Jurkat, Clone E6-1 (cell line): Measurements from ENCODE around the gene RNU1-2. TPM values are rescaled to one million over a fixed set of nuclear protein-coding genes. Genes with fewer than 3 reads are reported as not detected.
"Not testable (repeated sequence)": the region's sequence is repeated elsewhere in the genome, so short reads cannot be mapped to it uniquely, and the experiment has no call there.

Experiments used
- DNase-seq: peaks from one replicate; pipeline ENCODE4 v3.0.0-alpha.2; 2011; ENCODE audit warnings: low read depth, low spot score
- H3K4me3 ChIP-seq: 2 replicates; pipeline ENCODE4 v1.5.1; 2011; ENCODE audit warnings: mild to moderate bottlenecking, low read length, control low read depth, moderate library complexity
- polyA plus RNA-seq: library from polyadenylated mRNA; unstranded; fragments of >200 nt; gene quantifications from one replicate; pipeline ENCODE4 v1.2.1, GENCODE V29; 2012; ENCODE audit warnings: missing spikeins; ENCODE audit not compliant: insufficient read length, insufficient read depth

Gene RNU1-2
- not detected for polyA plus RNA-seq

- peak; percentile 99 for DNase-seq
- peak within 1 kb of the TSS; percentile 48 for H3K4me3 ChIP-seq
Observed at GRCh38 chr1:16895598-16896315, at the start of gene RNU1-2. Gene RNU1-2, plus strand, starts transcription at chr1:16895980.

- not testable (repeated sequence) for DNase-seq, H3K4me3 ChIP-seq
Observed at GRCh38 chr1:16856201-16856600, 39.6 kb upstream of the RNU1-2 start.

GRCh38 chr1:16859167-16860041 is 36.4 kb upstream of the RNU1-2 start:
- not testable (repeated sequence) for DNase-seq, H3K4me3 ChIP-seq

GRCh38 chr1:16860048-16860447 is 35.7 kb upstream of the RNU1-2 start:
- DNase-seq, H3K4me3 ChIP-seq: not testable (repeated sequence)

GRCh38 chr1:16861832-16862245 is 33.9 kb upstream of the RNU1-2 start:
- DNase-seq = peak; percentile 42
- not testable (repeated sequence) for H3K4me3 ChIP-seq

- not testable (repeated sequence) for DNase-seq, H3K4me3 ChIP-seq
Observed at GRCh38 chr1:16862415-16862814, 33.4 kb upstream of the RNU1-2 start.

- not testable (repeated sequence) for H3K4me3 ChIP-seq, DNase-seq
Observed at GRCh38 chr1:16863024-16863423, 32.8 kb upstream of the RNU1-2 start.

- not testable (repeated sequence) for H3K4me3 ChIP-seq, DNase-seq
Observed at GRCh38 chr1:16866926-16867707, 28.7 kb upstream of the RNU1-2 start.

GRCh38 chr1:16868787-16869186 is 27.0 kb upstream of the RNU1-2 start:
- not testable (repeated sequence) for H3K4me3 ChIP-seq, DNase-seq

- DNase-seq, H3K4me3 ChIP-seq: not testable (repeated sequence)
Observed at GRCh38 chr1:16869996-16870395, 25.8 kb upstream of the RNU1-2 start.

- not testable (repeated sequence) for H3K4me3 ChIP-seq, DNase-seq
Observed at GRCh38 chr1:16871171-16871570, 24.6 kb upstream of the RNU1-2 start.

GRCh38 chr1:16872152-16873075 is 23.4 kb upstream of the RNU1-2 start:
- not testable (repeated sequence) for DNase-seq, H3K4me3 ChIP-seq

- not testable (repeated sequence) for DNase-seq, H3K4me3 ChIP-seq
Observed at GRCh38 chr1:16873076-16873879, 22.5 kb upstream of the RNU1-2 start.

- H3K4me3 ChIP-seq, DNase-seq: not testable (repeated sequence)
Observed at GRCh38 chr1:16874968-16875765, 20.6 kb upstream of the RNU1-2 start.

- not testable (repeated sequence) for DNase-seq
Observed at GRCh38 chr1:16881742-16882141, 14.0 kb upstream of the RNU1-2 start.

GRCh38 chr1:16882986-16883385 is 12.8 kb upstream of the RNU1-2 start:
- no peak overlapping the region for H3K4me3 ChIP-seq
- no peak for DNase-seq

More at GRCh38 chr1:16881742-16882141, 14.0 kb upstream of the RNU1-2 start:
- H3K4me3 ChIP-seq = not testable (repeated sequence)

GRCh38 chr1:16884487-16884886 is 11.3 kb upstream of the RNU1-2 start:
- H3K4me3 ChIP-seq, DNase-seq: not testable (repeated sequence)
